ENCODE data around the gene CTSE.

DNA sequence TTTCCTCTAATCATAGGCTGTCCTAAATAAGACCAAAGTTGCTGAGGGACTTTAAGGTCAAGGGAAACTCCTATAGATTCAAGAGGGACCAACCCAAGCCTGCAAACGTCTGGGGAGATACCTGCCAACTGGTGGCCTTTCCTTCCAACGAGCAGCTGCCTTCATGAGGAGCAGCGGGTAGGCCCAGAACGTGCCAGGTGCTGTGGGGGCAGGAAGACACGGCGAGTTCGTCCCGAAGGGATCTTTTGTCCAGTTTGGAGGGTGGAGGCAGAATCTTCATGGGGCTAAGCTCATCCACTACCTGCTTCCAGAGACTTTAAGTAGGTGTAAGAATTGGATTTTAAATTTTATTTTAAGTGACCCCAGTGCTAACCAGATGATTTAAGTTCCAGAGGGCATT, 54.5 kb downstream of the CTSE start:
- TF ChIP-seq, protein P1, sequence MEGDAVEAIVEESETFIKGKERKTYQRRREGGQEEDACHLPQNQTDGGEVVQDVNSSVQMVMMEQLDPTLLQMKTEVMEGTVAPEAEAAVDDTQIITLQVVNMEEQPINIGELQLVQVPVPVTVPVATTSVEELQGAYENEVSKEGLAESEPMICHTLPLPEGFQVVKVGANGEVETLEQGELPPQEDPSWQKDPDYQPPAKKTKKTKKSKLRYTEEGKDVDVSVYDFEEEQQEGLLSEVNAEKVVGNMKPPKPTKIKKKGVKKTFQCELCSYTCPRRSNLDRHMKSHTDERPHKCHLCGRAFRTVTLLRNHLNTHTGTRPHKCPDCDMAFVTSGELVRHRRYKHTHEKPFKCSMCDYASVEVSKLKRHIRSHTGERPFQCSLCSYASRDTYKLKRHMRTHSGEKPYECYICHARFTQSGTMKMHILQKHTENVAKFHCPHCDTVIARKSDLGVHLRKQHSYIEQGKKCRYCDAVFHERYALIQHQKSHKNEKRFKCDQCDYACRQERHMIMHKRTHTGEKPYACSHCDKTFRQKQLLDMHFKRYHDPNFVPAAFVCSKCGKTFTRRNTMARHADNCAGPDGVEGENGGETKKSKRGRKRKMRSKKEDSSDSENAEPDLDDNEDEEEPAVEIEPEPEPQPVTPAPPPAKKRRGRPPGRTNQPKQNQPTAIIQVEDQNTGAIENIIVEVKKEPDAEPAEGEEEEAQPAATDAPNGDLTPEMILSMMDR (IDR thresholded peaks at IDR 0.05; ENCODE audit: insufficient read depth, low read length, poor library complexity, severe bottlenecking), result no peak
- TF ChIP-seq EZH2phosphoT487 (conservative IDR thresholded peaks at IDR 0.05; ENCODE audit: low read length), result no peak

Measured in SU-DHL-6 (cell line).